Erythroblast (primary cell): ENCODE results near the gene RNU7-1.

Experiments
- GATA1 ChIP-seq: IDR thresholded peaks from 2 replicates; pipeline ENCODE4 v1.6.1; 2011; ENCODE audit warnings: low read depth, mild to moderate bottlenecking, control low read depth, low read length, moderate library complexity
- POLR2A ChIP-seq: IDR thresholded peaks from 2 replicates; pipeline ENCODE4 v1.6.1; 2011; ENCODE audit warnings: mild to moderate bottlenecking, low read length

DNA sequence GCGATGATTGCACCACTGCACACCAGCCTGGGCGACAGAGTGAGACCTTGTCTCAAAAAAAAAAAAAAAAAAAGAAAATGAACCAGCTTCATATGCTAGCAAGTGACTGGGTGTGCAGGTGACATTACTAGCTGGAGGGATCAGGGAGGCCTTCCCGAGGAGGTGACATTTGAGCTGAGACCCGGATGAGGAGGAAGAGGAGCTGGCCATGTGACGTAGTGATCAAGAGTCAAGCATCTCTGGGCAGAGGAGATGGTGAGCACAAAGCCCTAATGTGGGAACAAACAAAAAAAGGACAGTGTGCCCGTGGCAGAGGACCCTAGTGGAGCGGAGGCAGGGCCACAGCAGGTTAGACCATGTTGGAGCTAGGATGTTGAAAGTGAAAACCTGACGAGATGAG lies 4.0 kb downstream of the RNU7-1 start:
- TF ChIP-seq POLR2A (no peak), GATA1 (no peak)
